OCI-LY7 (cell line): Measurements from ENCODE around the gene HEY2. TPM values are rescaled to one million over a fixed set of nuclear protein-coding genes. Genes with fewer than 3 reads are reported as not detected.

ENCODE experiments used
- BruUV-seq: library from RNA; stranded (reverse); fragments of 400-500 nt; replicated peaks from 2 replicates; lab custom pipeline; 2021; lab: Mats Ljungman, UMichigan
- CTCF ChIA-PET: fragments of 300-600 bp; sonication (Branson Sonifier 250); formaldehyde crosslinking; loops from one replicate; lab custom pipeline; 2022; ENCODE audit warnings: antibody characterized with exemption; ENCODE audit not compliant: unreplicated experiment; lab: Charles Lee
- POLR2A ChIA-PET: fragments of 300-600 bp; sonication (Branson Sonifier 250); formaldehyde crosslinking; loops from one replicate; lab custom pipeline; 2022; ENCODE audit warnings: antibody characterized with exemption; lab: Charles Lee
- DNase-seq: peaks from one replicate; pipeline ENCODE4 v3.0.0-alpha.2; 2015; ENCODE audit warnings: low spot score
- H2AFZ ChIP-seq: fragments of 200-600 bp; sonication (generic), shearing (Covaris generic); 2 replicates; pipeline ENCODE4 v1.6.1; 2014; ENCODE audit warnings: mild to moderate bottlenecking, antibody characterized with exemption, low read length, moderate library complexity
- H3K27ac ChIP-seq: fragments of 200-600 bp; sonication (generic); 2 replicates; pipeline ENCODE4 v1.5.1; 2014; ENCODE audit warnings: mixed run types, low read depth, mild to moderate bottlenecking, moderate library complexity, low read length, inconsistent platforms; ENCODE audit not compliant: poor library complexity, severe bottlenecking
- H3K36me3 ChIP-seq: fragments of 200-600 bp; sonication (generic); 2 replicates; pipeline ENCODE4 v1.6.1; 2014; ENCODE audit warnings: mild to moderate bottlenecking, antibody characterized with exemption, low read length, moderate library complexity, mixed read lengths; ENCODE audit not compliant: insufficient read depth
- H3K4me1 ChIP-seq: fragments of 200-600 bp; sonication (generic); 2 replicates; pipeline ENCODE4 v1.5.1; 2014; ENCODE audit warnings: mild to moderate bottlenecking, low read length; ENCODE audit not compliant: insufficient read depth, poor library complexity, severe bottlenecking
- H3K4me2 ChIP-seq: fragments of 200-600 bp; sonication (generic); 2 replicates; pipeline ENCODE4 v1.6.1; 2014; ENCODE audit warnings: mild to moderate bottlenecking, low read length
- H3K4me3 ChIP-seq: fragments of 200-600 bp; sonication (generic); 2 replicates; pipeline ENCODE4 v1.5.1; 2014; ENCODE audit warnings: mild to moderate bottlenecking, low read depth, low read length; ENCODE audit not compliant: poor library complexity, severe bottlenecking
- H3K79me2 ChIP-seq: fragments of 200-600 bp; sonication (generic); 2 replicates; pipeline ENCODE4 v1.6.1; 2016; ENCODE audit warnings: low read depth, mild to moderate bottlenecking, low read length, moderate library complexity, mixed read lengths; ENCODE audit not compliant: insufficient read depth
- H3K9me2 ChIP-seq: fragments of 200-600 bp; sonication (generic); 2 replicates; pipeline ENCODE4 v1.6.1; 2016; ENCODE audit warnings: mild to moderate bottlenecking, low read length, mixed read lengths; ENCODE audit not compliant: insufficient read depth
- H3K9me3 ChIP-seq: fragments of 200-600 bp; sonication (generic); 2 replicates; pipeline ENCODE4 v1.6.1; 2014; ENCODE audit warnings: mild to moderate bottlenecking, mixed run types, low read length, mixed read lengths
- H4K20me1 ChIP-seq: fragments of 200-600 bp; sonication (generic); 2 replicates; pipeline ENCODE4 v1.6.1; 2014; ENCODE audit warnings: mild to moderate bottlenecking, antibody characterized with exemption, low read length, moderate library complexity, mixed read lengths; ENCODE audit not compliant: insufficient read depth
- EZH2phosphoT487 ChIP-seq: fragments of 200-600 bp; sonication (generic); IDR thresholded peaks from 2 replicates; pipeline ENCODE4 v1.6.1; 2018; ENCODE audit warnings: low read depth, borderline replicate concordance, mild to moderate bottlenecking, mixed run types, antibody characterized with exemption, low read length, moderate library complexity, mixed read lengths
- intact Hi-C: fragments of 100-400 bp; cut with micrococcal nuclease; formaldehyde crosslinking; loops from one replicate; pipeline ENCODE4 v1.10.0; 2022; ENCODE audit not compliant: unreplicated experiment
- total RNA-seq, 2 experiments: library from RNA; depleted of rRNA in 1 of 2; stranded (reverse); fragments of >200 nt in 1 of 2; shearing (Covaris generic) in 1 of 2; gene quantifications; 2 replicates each; pipeline ENCODE4 v1.2.3, GENCODE V29; 2014 to 2022
- TF ChIP-seq, protein P1 (sequence below): fragments of 200-600 bp; sonication (generic); conservative IDR thresholded peaks from 2 replicates; pipeline ENCODE4 v1.5.1; 2014; ENCODE audit warnings: mild to moderate bottlenecking, antibody characterized with exemption, low read length, moderate library complexity, mixed read lengths

The HEY2 gene
- total RNA-seq, 2 experiments from 2014 or later = 0.32 to 1.3 TPM

DNA sequence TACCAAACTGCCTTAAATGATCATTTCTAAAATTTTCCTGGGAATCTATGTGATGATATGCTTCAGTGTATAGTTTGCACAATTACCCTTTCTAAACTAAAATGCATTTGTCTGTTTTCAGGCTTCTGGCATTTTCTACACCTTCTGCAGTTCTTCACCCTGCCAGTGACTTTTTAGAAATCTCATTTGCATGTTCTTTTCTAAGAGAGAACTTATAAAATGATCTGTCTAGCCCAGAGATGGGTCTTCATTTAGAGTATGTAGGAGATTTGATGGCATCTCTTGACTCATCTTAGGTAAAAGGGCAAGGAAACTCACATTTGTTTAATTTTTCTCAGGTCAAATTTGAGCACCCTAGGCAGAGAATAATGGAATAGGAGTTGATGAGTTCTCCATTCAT lies 59.2 kb downstream of the HEY2 start:
- Histone ChIP-seq H3K4me1 (peaks cover 95% of the 10 kb centered on the region), H4K20me1 (no peaks in the 10 kb centered on the region), H3K9me2 (no peaks in the 10 kb centered on the region), H3K79me2 (peaks cover 84% of the 10 kb centered on the region; the same call in 1 of the 2 replicates), H3K9me3 (no peaks in the 10 kb centered on the region), H3K4me3 (peak overlapping the region; percentile 53), H3K27ac (peak overlapping the region; percentile 71), H3K36me3 (peaks cover 14% of the 10 kb centered on the region), H2AFZ (no peak overlapping the region), H3K4me2 (peak overlapping the region; percentile 77)
- BruUV-seq = no TSS peak
- TF ChIP-seq, protein P1, sequence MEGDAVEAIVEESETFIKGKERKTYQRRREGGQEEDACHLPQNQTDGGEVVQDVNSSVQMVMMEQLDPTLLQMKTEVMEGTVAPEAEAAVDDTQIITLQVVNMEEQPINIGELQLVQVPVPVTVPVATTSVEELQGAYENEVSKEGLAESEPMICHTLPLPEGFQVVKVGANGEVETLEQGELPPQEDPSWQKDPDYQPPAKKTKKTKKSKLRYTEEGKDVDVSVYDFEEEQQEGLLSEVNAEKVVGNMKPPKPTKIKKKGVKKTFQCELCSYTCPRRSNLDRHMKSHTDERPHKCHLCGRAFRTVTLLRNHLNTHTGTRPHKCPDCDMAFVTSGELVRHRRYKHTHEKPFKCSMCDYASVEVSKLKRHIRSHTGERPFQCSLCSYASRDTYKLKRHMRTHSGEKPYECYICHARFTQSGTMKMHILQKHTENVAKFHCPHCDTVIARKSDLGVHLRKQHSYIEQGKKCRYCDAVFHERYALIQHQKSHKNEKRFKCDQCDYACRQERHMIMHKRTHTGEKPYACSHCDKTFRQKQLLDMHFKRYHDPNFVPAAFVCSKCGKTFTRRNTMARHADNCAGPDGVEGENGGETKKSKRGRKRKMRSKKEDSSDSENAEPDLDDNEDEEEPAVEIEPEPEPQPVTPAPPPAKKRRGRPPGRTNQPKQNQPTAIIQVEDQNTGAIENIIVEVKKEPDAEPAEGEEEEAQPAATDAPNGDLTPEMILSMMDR = no peak
- TF ChIP-seq EZH2phosphoT487 = no peak
- DNase-seq = no peak
- POLR2A ChIA-PET = interaction anchor here (0.7 to 5.1 kb wide), 6 partner anchors 11 to 253 kb away, joined by 3 to 28 read pairs (median 8); partner anchors contain the start of gene NCOA7
- CTCF ChIA-PET = no interaction called here
- intact Hi-C loops = no loop called here

DNA sequence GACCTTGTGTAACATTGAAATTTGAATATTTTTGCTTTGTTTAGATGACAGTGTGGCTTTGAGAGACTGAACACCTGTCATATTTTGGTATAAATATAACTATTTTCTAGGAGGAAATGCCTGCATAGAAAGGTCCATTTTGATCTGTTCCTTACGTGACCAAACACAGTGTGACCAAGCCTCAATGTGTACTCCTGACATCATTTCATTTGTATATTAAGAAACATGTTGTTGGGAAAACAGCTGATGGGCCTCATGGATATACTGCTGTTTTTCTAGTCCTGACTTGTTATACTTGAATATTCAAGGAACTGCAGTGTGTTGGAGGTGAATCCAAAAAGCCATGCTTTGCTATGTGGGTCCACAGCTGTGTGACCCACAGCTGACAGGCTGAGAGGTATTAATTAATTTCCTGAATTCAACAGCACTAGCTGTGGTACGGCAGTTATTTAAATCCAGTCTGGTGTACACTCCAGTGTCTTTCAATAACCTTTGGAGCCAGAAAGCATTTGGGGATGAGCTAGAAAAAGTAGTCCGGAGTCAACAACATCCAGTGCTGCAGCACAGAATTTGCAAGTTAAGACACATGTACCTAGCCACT lies 60.2 kb downstream of the HEY2 start:
- Histone ChIP-seq H3K9me3 (no peaks in the 10 kb centered on the region), H3K4me1 (peaks cover 91% of the 10 kb centered on the region), H3K9me2 (no peaks in the 10 kb centered on the region), H3K79me2 (peaks cover 84% of the 10 kb centered on the region; the same call in 1 of the 2 replicates), H4K20me1 (no peaks in the 10 kb centered on the region), H3K4me3 (peak overlapping the region; percentile 53), H3K36me3 (peaks cover 12% of the 10 kb centered on the region), H3K27ac (peak overlapping the region; percentile 71), H2AFZ (no peak overlapping the region; the same call in 1 of the 2 replicates), H3K4me2 (peak overlapping the region; percentile 77)
- DNase-seq = peak; percentile 53
- TF ChIP-seq, protein P1 = no peak
- TF ChIP-seq EZH2phosphoT487 = no peak
- ChIA-PET CTCF (interaction anchor here (0.5 to 1.8 kb wide), 3 partner anchors 8 to 24 kb away, joined by 3 to 6 read pairs (median 4); no protein-coding TSS in a partner anchor), POLR2A (interaction anchor here (0.5 to 4.2 kb wide), 14 partner anchors 8 to 177 kb away, joined by 3 to 47 read pairs (median 4); partner anchors contain the start of genes NCOA7 and TRMT11)
- intact Hi-C loops = no loop called here
- BruUV-seq = no TSS peak

DNA sequence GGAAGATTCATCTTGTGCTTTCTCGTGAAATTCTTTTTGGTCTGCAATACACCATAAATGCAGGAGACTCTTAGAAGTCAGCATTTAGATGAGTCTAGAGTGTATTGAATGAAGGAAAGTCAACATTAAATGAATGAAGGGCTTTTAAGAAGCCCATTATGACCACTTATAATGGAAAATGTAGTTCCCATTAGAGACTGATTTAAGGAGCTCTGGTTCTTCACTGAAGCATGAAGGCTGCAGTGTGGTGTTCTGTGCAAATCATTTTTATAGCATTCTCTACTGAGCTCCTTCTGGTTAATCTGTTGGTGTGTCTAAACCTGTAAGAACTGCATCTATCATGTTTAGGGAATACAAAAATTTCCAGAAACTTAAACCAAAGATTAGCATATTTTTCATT lies 61.0 kb downstream of the HEY2 start:
- POLR2A ChIA-PET = interaction anchor here (0.5 to 4.2 kb wide), 17 partner anchors 8 to 176 kb away, joined by 3 to 47 read pairs (median 4); partner anchors contain the start of genes NCOA7 and TRMT11
- peaks cover 91% of the 10 kb centered on the region for H3K4me1 ChIP-seq
- peak overlapping the region; percentile 71 for H3K27ac ChIP-seq

More for the DNA sequence above, 61.0 kb downstream of the HEY2 start:
- no peaks in the 10 kb centered on the region for H4K20me1 ChIP-seq
- DNase-seq = no peak
- peaks cover 87% of the 10 kb centered on the region; the same call in 1 of the 2 replicates for H3K79me2 ChIP-seq
- no TSS peak for BruUV-seq
- CTCF ChIA-PET = interaction anchor here (0.8 to 1.8 kb wide), 5 partner anchors 9 to 35 kb away, joined by 3 to 8 read pairs (median 4); partner anchors contain the start of gene NCOA7
- no peaks in the 10 kb centered on the region for H3K9me2 ChIP-seq
- peak overlapping the region; percentile 77 for H3K4me2 ChIP-seq
- peaks cover 16% of the 10 kb centered on the region for H3K36me3 ChIP-seq
- TF ChIP-seq, protein P1 = no peak
- no peak for TF ChIP-seq EZH2phosphoT487
- no peak overlapping the region; the same call in 1 of the 2 replicates for H2AFZ ChIP-seq
- intact Hi-C loops = no loop called here
- peak overlapping the region; percentile 53 for H3K4me3 ChIP-seq
- H3K9me3 ChIP-seq = no peaks in the 10 kb centered on the region
